Omental fat pad (tissue), 4 donors: Measurements from ENCODE around the gene KRTAP5-8. TPM values are rescaled to one million over a fixed set of nuclear protein-coding genes. Genes with fewer than 3 reads are reported as not detected.

Experiments used
- ATAC-seq: fragments of 150-250 bp; one replicate; pipeline ENCODE4 v1.9.1; 2016; ENCODE audit warnings: mild to moderate bottlenecking, moderate library complexity; ENCODE audit not compliant: low FRiP score
- DNase-seq: peaks from one replicate; pipeline ENCODE4 v3.0.0-alpha.2; 2019; ENCODE audit warnings: low spot score
- CTCF ChIP-seq, 3 donors: fragments of 450-650 bp; IDR thresholded peaks; one replicate each; pipeline ENCODE4 v1.5.1; 2016 to 2017; ENCODE audit warnings: antibody characterized with exemption in 3 of 3, mild to moderate bottlenecking in 3 of 3, moderate library complexity in 2 of 3
- total RNA-seq, 4 donors: library from RNA; depleted of rRNA; stranded (reverse); fragments of >200 nt; gene quantifications; one replicate each; pipeline ENCODE4 v1.1.0, GENCODE V29; 2016

Gene KRTAP5-8
- total RNA-seq, 4 donors from 2014 or later = not detected

GRCh38 chr11:71545405-71545966, 7.7 kb downstream of the KRTAP5-8 start:
- DNase-seq = no peak
- no peak for TF ChIP-seq CTCF (IDR thresholded peaks at IDR 0.05)
- ATAC-seq = no peak

- DNase-seq (no peak), ATAC-seq (no peak)
- no peak for TF ChIP-seq CTCF (IDR thresholded peaks at IDR 0.05)
Observed at GRCh38 chr11:71548120-71548519, 10.3 kb downstream of the KRTAP5-8 start, which contains the start of gene KRTAP5-9. Gene KRTAP5-9 (plus strand): TSS chr11:71548420. CDS start chr11:71548658, 238 bp downstream.

- ATAC-seq (no peak), DNase-seq (no peak)
- no peak for TF ChIP-seq CTCF (IDR thresholded peaks at IDR 0.05)
Observed at GRCh38 chr11:71548716-71549151, 10.9 kb downstream of the KRTAP5-8 start.

GRCh38 chr11:71551711-71552110, 13.9 kb downstream of the KRTAP5-8 start:
- ATAC-seq (no peak), DNase-seq (no peak)
- TF ChIP-seq CTCF (IDR thresholded peaks at IDR 0.05) = no peak

GRCh38 chr11:71554996-71555395, 17.2 kb downstream of the KRTAP5-8 start:
- no peak for ATAC-seq
- no peak for TF ChIP-seq CTCF (IDR thresholded peaks at IDR 0.05)
- DNase-seq = no peak

GRCh38 chr11:71555508-71555907, 17.7 kb downstream of the KRTAP5-8 start:
- TF ChIP-seq CTCF (IDR thresholded peaks at IDR 0.05) = no peak
- ATAC-seq = no peak
- DNase-seq = no peak

GRCh38 chr11:71556018-71556417, 18.2 kb downstream of the KRTAP5-8 start:
- ATAC-seq (no peak), DNase-seq (no peak)
- TF ChIP-seq CTCF (IDR thresholded peaks at IDR 0.05) = no peak
